ENCODE measurements around the gene CCNB2.

CCNB2 gene

DNA sequence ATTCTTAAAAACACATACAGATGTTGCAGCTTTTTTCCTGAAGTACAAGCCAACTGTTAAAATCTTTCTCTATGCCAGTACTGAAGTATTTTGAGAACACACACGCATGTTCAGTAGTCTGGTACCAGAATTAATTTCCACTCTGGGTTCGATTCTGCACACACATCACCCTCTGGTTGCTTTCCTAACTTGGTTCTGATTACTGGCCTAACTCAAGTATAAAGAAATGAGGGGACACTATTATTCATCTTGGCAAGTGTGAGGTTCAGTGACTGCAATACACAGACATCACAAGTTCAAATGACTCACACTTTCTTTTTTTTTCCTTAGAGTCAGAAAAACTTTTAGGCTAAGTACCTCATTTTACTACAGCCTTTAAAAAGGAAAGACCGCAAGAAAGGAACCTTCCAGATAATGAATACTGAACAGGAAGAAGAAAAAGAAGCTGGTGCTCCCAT lies 64.3 kb downstream of the CCNB2 start:
- DNase-seq, result peak; percentile 76

- peak; percentile 95 for DNase-seq
These were observed 65.5 kb downstream of the CCNB2 start for GRCh38 chr15:59170295-59171066.

- no peak for DNase-seq
These were observed 66.1 kb downstream of the CCNB2 start for GRCh38 chr15:59171067-59171397.

- no peak for DNase-seq
These were observed 67.4 kb downstream of the CCNB2 start for GRCh38 chr15:59172289-59172901.

GRCh38 chr15:59173194-59173593 lies 68.2 kb downstream of the CCNB2 start:
- DNase-seq, result no peak

DNA sequence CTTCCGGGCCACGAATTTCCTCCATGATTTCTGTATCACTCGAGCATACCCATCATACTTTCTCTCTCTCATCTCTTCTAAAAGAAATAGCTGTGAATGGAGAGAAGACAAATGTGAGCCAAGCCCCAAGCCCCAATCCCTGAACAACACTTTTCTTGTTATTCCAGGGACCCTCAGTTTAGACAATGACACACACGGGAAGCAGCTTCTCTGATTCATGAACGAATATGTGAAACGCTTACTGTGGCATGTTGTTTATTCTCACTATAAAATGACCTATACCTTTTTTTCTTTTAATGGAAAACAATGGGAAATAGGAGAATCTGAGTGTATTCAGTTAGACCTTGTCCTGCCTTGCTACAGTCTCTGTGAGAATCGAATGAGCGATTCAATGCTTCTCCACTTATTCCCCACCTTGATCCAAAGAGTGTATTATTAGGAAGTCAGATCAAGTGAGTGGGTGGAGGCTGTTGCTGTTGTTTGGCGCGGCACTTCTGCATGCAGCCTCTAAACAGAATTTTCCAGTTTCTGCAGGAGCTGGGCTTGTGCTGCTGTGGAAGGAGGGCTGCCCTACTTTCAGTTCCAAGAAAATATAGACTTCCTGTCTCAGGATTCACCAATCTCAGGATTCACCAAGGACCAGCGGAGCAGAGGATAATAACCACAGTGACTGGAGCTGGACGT lies 69.3 kb downstream of the CCNB2 start:
- DNase-seq, result no peak
